Activated naive CD8-positive, alpha-beta T cell treated with anti-CD3 and anti-CD28 coated beads for 36 hours (primary cell): ENCODE measurements around the gene KRT78. TPM values are rescaled to one million over a fixed set of nuclear protein-coding genes. Genes with fewer than 3 reads are reported as not detected.
"Not testable (repeated sequence)": the region's sequence is repeated elsewhere in the genome, so short reads cannot be mapped to it uniquely, and the experiment has no call there.

ENCODE experiments used
- DNase-seq: peaks from one replicate; pipeline ENCODE4 v3.0.0; 2021
- H3K27ac Mint-ChIP-seq: one replicate; pipeline ENCODE4 v1.8.0; 2022; ENCODE audit warnings: mild to moderate bottlenecking, moderate library complexity, mixed read lengths
- H3K27me3 Mint-ChIP-seq: one replicate; pipeline ENCODE4 v1.8.0; 2022; ENCODE audit warnings: mild to moderate bottlenecking, mixed read lengths
- H3K36me3 Mint-ChIP-seq: one replicate; pipeline ENCODE4 v1.8.0; 2021; ENCODE audit warnings: mild to moderate bottlenecking, mixed read lengths
- H3K4me1 Mint-ChIP-seq: one replicate; pipeline ENCODE4 v1.8.0; 2021; ENCODE audit warnings: mixed read lengths
- H3K4me3 Mint-ChIP-seq: one replicate; pipeline ENCODE4 v1.8.0; 2022; ENCODE audit warnings: mild to moderate bottlenecking, moderate library complexity, mixed read lengths
- H3K9me3 Mint-ChIP-seq: one replicate; pipeline ENCODE4 v1.8.0; 2022; ENCODE audit warnings: mixed read lengths
- total RNA-seq, 2 experiments: library from RNA; stranded (reverse); gene quantifications; one replicate each; pipeline ENCODE4 v1.2.3, GENCODE V29; 2021

KRT78 gene
- total RNA-seq, 2 experiments from 2014 or later: not detected

- no peaks in the 10 kb centered on the region for H3K36me3 Mint-ChIP-seq
These were observed 8.0 kb upstream of the KRT78 start for GRCh38 chr12:52856787-52857186.

GRCh38 chr12:52856077-52856476, 7.3 kb upstream of the KRT78 start:
- not testable (repeated sequence) for H3K4me1 Mint-ChIP-seq, H3K36me3 Mint-ChIP-seq, H3K9me3 Mint-ChIP-seq, H3K27ac Mint-ChIP-seq, H3K27me3 Mint-ChIP-seq, DNase-seq, H3K4me3 Mint-ChIP-seq

More at GRCh38 chr12:52856787-52857186, 8.0 kb upstream of the KRT78 start:
- no peaks in the 10 kb centered on the region for H3K4me1 Mint-ChIP-seq
- H3K4me3 Mint-ChIP-seq: no peak overlapping the region
- no peaks in the 10 kb centered on the region for H3K9me3 Mint-ChIP-seq
- DNase-seq: no peak
- H3K27me3 Mint-ChIP-seq: peaks cover 4% of the 10 kb centered on the region
- no peak overlapping the region for H3K27ac Mint-ChIP-seq

DNA sequence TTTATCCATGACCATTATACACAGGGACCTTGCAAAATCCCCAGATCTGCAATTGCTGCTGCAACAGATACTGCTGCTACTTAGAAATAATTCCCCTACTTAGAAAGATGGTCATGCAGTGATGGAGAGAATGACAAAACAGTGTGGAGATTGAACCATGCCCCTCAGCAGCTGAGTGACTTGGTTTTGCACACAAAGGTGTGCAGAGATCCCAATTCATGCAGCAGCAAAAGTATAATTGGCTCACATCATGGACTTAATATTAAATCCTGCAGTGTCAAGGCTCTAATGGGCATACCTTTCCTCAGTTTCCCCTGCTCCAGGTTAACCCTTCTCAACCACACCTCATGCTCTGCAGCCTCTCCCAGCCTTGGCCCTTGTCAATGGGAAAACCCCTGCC, 3.0 kb upstream of the KRT78 start:
- H3K27me3 Mint-ChIP-seq: peaks cover 4% of the 10 kb centered on the region
- no peaks in the 10 kb centered on the region for H3K36me3 Mint-ChIP-seq
- no peak overlapping the region for H3K4me3 Mint-ChIP-seq
- no peak overlapping the region for H3K27ac Mint-ChIP-seq
- H3K9me3 Mint-ChIP-seq: no peaks in the 10 kb centered on the region
- H3K4me1 Mint-ChIP-seq: no peaks in the 10 kb centered on the region
- no peak for DNase-seq

GRCh38 chr12:52850681-52851080, 1.9 kb upstream of the KRT78 start:
- peaks cover 4% of the 10 kb centered on the region for H3K27me3 Mint-ChIP-seq
- no peaks in the 10 kb centered on the region for H3K36me3 Mint-ChIP-seq
- no peak for DNase-seq
- no peaks in the 10 kb centered on the region for H3K4me1 Mint-ChIP-seq
- H3K9me3 Mint-ChIP-seq: no peaks in the 10 kb centered on the region
- H3K4me3 Mint-ChIP-seq: no peak overlapping the region
- no peak overlapping the region for H3K27ac Mint-ChIP-seq

DNA sequence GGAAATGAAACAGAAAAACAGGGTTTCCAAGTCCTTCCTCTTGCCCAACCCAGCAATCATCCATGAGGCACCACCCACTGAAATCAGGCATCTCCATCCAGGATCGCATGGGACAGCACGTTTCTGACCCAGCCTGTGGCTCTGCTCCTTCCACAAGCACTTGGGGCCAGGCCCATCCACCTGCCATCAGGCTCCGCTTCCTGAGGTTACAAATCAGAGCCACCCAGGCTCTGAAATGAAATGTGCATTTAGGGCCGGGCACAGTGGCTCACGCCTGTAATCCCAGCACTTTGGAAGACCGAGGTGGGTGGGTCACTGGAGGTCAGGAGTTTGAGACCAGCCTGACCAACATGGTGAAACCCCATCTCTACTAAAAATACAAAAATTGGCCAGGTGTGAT, 717 bp upstream of the KRT78 start:
- H3K27ac Mint-ChIP-seq: no peak overlapping the region
- no peaks in the 10 kb centered on the region for H3K36me3 Mint-ChIP-seq
- no peaks in the 10 kb centered on the region for H3K9me3 Mint-ChIP-seq
- no peak for DNase-seq
- H3K4me3 Mint-ChIP-seq: no peak overlapping the region
- H3K27me3 Mint-ChIP-seq: peaks cover 4% of the 10 kb centered on the region
- H3K4me1 Mint-ChIP-seq: no peaks in the 10 kb centered on the region

GRCh38 chr12:52847335-52848102, 1.3 kb downstream of the KRT78 start:
- Mint-ChIP-seq H3K4me1 (peaks cover 2% of the 10 kb centered on the region), H3K36me3 (no peaks in the 10 kb centered on the region), H3K4me3 (no peak overlapping the region), H3K9me3 (no peaks in the 10 kb centered on the region), H3K27ac (no peak overlapping the region), H3K27me3 (peaks cover 4% of the 10 kb centered on the region)
- no peak for DNase-seq

DNA sequence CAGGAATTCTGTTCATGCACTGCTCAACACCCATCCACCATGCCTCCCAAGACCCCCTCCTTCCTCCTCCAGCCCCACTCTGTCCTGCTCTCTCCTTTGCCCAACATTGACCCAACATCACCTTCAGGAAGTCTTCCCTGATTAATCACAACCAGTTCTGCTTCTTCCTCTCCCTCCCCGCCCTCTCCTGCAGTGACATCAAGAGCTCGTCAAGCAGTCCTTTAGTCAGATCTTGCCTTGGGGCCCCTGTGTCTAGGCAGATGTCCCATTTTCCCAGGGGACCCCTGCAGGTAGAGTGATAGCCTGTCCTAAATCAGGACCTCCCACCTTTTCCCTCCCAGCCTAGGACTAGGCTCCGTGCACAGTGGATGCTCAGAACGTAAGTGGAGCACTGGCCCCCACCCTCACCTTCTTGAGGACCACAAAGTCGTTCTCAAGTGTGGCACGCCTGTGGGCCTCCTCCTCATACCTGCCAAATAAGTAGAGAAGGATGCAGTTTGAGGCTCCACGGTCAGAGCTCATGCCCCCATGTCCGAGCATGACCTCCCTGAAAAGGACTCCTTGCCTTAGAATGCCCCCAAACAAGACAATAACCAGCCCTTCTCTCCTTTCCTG, 2.3 kb downstream of the KRT78 start:
- H3K9me3 Mint-ChIP-seq: no peaks in the 10 kb centered on the region
- DNase-seq: no peak
- H3K4me3 Mint-ChIP-seq: no peak overlapping the region
- no peak overlapping the region for H3K27ac Mint-ChIP-seq
- H3K36me3 Mint-ChIP-seq: no peaks in the 10 kb centered on the region
- H3K27me3 Mint-ChIP-seq: no peaks in the 10 kb centered on the region
- peaks cover 8% of the 10 kb centered on the region for H3K4me1 Mint-ChIP-seq

DNA sequence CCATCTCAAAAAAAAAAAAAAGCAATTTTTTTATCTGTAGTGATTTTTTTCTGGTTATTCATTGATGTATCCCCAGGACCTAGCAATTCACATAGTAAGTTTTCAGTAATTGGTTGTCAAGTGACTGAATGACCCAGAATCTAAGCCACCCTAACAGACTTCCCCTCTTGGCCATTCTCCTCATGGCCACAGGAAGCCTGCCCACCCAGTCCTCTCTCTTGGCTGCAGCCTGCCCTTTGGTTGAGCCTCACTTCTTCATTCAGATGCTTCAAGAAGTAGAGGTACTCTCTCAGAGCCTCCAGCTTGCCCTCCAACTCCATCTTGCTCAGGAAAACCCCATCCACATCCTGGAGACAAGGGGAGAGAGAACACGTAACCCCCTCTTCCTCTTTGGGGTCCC, 2.8 kb downstream of the KRT78 start:
- no peak overlapping the region for H3K4me3 Mint-ChIP-seq
- H3K9me3 Mint-ChIP-seq: no peaks in the 10 kb centered on the region
- H3K27me3 Mint-ChIP-seq: no peaks in the 10 kb centered on the region
- peaks cover 8% of the 10 kb centered on the region for H3K4me1 Mint-ChIP-seq
- no peaks in the 10 kb centered on the region for H3K36me3 Mint-ChIP-seq
- H3K27ac Mint-ChIP-seq: no peak overlapping the region
- DNase-seq: no peak

DNA sequence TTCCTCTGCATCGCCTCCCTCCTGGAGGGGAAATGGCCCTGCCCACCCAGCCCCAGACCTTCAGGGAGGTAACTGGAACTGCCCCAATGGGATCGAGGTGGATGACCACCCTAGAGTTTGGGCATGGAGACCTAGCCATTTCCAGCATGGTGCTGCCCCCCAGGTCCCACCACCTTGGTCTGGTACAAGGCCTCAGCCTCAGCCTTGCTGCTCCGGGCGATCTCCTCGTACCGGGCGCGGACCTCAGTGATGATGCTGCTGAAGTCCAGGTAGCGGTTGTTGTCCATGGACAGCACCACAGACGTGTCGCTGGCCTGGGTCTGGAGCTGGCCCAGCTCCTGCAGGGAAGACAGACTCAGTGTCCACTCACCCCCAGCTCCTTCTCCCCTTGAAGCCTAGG, 4.4 kb downstream of the KRT78 start:
- H3K27ac Mint-ChIP-seq: no peak overlapping the region
- no peak for DNase-seq
- peaks cover 8% of the 10 kb centered on the region for H3K4me1 Mint-ChIP-seq
- no peaks in the 10 kb centered on the region for H3K9me3 Mint-ChIP-seq
- H3K36me3 Mint-ChIP-seq: no peaks in the 10 kb centered on the region
- H3K4me3 Mint-ChIP-seq: no peak overlapping the region
- H3K27me3 Mint-ChIP-seq: no peaks in the 10 kb centered on the region

DNA sequence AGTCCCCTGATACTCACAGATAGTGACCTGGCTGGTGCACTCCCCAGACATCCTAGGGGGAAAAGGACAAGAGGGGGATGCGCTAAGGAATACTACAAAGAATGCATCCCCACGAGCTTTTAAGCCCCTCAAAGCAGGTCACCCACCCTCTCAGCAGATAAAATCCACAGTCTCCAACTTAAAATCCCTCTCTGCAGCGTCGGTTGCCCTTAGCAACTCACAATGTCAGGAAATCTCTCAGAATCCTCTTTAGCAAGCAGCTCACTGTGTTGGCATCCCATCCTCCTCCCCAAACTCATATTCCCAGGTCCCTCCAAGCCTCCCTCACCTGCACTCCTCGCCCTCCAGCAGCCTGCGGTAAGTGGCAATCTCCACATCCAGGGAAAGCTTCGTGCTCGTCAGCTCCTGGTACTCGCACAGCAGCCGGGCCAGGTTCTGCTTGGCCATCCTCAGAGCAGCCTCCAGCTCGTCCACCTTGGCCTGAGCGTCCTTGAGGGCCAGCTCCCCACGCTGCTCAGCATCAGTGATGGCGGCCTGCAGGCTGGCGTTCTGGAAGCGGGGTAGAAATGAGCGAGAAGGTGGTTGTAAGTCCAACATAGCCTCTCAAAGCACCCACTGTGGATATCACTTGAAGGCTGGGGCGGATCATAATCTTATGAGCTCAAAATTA, 9.2 kb downstream of the KRT78 start:
- no peak overlapping the region for H3K27ac Mint-ChIP-seq
- H3K36me3 Mint-ChIP-seq: no peaks in the 10 kb centered on the region
- no peak for DNase-seq
- H3K27me3 Mint-ChIP-seq: no peaks in the 10 kb centered on the region
- H3K4me3 Mint-ChIP-seq: no peak overlapping the region
- H3K4me1 Mint-ChIP-seq: peaks cover 47% of the 10 kb centered on the region
- H3K9me3 Mint-ChIP-seq: no peaks in the 10 kb centered on the region

DNA sequence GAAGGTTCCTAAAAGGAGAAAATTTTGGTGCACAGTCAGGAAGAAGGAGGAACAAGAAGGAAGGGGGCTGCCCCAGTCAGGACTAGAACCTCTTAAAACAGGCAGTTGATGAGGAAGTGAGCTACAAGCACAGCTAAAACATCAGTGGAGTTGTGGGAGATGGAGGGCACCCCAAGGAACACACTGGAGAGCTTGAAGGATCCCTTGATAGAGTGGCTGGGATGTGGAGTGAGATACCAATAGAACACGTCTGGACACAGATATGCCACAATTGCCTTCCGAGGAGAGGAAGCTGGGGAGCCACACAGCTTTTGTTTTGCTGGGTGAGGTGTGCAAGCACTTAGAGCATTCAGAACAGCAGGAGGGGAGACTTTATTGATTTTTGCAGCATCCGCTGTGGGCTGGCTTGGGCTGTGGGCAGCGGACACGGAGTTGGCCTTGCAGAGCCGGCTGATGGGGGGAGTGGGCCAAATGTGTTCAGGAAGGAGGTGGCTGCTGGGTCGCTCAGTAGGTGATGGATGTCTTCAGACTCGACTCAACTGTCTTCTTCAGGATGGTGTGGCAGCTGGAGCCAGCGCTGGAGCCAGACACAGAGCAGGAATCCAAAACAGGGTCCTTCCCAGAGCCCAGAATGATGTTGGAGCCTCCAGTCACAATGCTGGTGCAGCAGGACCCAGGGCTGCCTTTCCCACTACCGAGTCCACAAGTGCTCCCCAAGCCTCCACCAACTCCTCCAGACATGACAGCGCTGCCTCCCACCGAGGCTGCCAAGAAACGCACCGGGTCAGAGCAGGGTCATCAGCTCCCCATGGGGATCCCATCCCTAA, 10.0 kb downstream of the KRT78 start:
- no peak for DNase-seq
- H3K4me1 Mint-ChIP-seq: peaks cover 46% of the 10 kb centered on the region
- H3K36me3 Mint-ChIP-seq: no peaks in the 10 kb centered on the region
- H3K27ac Mint-ChIP-seq: no peak overlapping the region
- H3K9me3 Mint-ChIP-seq: no peaks in the 10 kb centered on the region
- H3K27me3 Mint-ChIP-seq: no peaks in the 10 kb centered on the region
- H3K4me3 Mint-ChIP-seq: no peak overlapping the region

DNA sequence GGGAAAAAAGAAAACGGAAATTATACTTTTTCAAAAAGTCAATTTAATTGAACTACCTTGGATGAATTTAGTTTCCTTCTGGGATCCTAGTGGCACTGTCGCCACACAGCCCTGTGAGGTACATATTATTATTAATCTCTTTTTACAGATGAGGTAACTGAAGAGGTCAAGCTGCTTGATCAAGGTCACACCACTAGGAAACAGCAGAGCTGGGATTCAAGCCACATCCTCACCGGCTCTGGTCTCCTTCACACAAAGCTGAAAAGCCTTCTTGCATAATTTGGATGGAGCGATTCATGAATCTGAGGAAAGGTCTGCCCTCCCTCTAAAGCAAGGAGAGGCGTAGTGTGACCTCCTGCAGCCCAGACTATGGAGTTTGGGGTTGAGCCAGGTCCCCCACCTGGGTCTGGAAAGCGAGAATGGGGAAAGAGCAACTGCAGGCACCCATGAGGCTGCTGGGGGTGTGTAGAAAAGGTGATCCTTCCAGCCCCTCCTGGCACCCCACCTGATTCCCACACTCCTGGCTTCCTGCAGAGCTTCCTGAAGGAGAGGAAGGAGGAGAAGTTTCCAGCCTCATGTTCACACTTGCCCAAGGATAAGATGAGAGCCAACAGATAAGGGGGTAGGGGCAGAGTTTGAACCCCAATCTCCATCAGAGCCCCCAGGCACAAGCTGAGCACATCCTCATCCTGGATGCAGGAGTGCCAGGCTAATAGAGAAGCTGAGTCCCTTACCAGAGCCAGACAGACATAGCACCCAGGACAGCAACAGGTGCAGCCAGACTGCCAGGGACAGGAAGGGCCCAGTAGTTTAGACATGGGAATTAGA, 10.8 kb downstream of the KRT78 start:
- H3K27ac Mint-ChIP-seq: peak overlapping the region; percentile 89
- DNase-seq: no peak
- no peaks in the 10 kb centered on the region for H3K27me3 Mint-ChIP-seq
- H3K4me3 Mint-ChIP-seq: no peak overlapping the region
- peaks cover 45% of the 10 kb centered on the region for H3K4me1 Mint-ChIP-seq
- H3K36me3 Mint-ChIP-seq: no peaks in the 10 kb centered on the region
- H3K9me3 Mint-ChIP-seq: no peaks in the 10 kb centered on the region

GRCh38 chr12:52837413-52837741, 11.4 kb downstream of the KRT78 start:
- H3K9me3 Mint-ChIP-seq: no peaks in the 10 kb centered on the region
- DNase-seq: peak; percentile 7
- H3K4me1 Mint-ChIP-seq: peaks cover 43% of the 10 kb centered on the region
- H3K27me3 Mint-ChIP-seq: no peaks in the 10 kb centered on the region
- H3K36me3 Mint-ChIP-seq: no peaks in the 10 kb centered on the region
- H3K4me3 Mint-ChIP-seq: peak overlapping the region; percentile 35
- H3K27ac Mint-ChIP-seq: peak overlapping the region; percentile 89
